Measurements from ENCODE around the gene OPCML. TPM values are rescaled to one million over a fixed set of nuclear protein-coding genes. Genes with fewer than 3 reads are reported as not detected.

OPCML gene
- total RNA-seq, 3 donors from 2014 or later (not counting 1 experiment from before 2014, with no cell fraction given), result not detected

DNA sequence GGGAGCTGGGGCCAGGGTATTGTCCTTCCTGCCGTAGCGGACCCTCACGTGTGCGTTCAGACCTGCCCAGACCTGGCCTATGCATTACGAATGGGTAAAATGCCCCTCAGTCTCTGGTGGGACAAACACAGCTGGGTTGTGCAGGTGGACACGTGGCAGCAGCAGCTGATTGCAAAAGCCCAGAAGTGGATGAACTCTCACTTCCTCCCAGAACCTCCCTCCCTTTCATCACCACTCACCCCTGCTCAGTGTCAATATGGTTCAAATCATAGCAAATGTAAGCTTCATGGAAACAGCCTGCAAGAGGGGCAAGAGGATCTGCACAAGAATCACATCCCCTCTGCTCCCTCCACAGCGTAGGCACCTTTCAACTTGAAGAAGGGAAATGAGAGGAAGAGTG is 352.1 kb downstream of the OPCML start:
- intact Hi-C loops (cut with micrococcal nuclease), result no loop called here
- Mint-ChIP-seq H3K4me1 (no peaks in the 10 kb centered on the region), H3K4me3 (no peak overlapping the region), H3K9me3 (peaks cover 0 to 3% of the 10 kb centered on the region in 2 donors), H3K27me3 (ENCODE audit: low read depth in 2 of 2) (peaks cover 0 to 6% of the 10 kb centered on the region in 2 donors), H3K27ac (no peak overlapping the region), H3K36me3 (no peaks in the 10 kb centered on the region)
- Histone ChIP-seq H3K4me1 (ENCODE audit: control insufficient read depth, insufficient read depth, low read length) (no peaks in the 10 kb centered on the region), H3K27ac (ENCODE audit: low read length) (no peak overlapping the region), H3K4me3 (ENCODE audit: low read length) (no peak overlapping the region), H3K36me3 (ENCODE audit: control insufficient read depth, insufficient read depth, low read length) (no peaks in the 10 kb centered on the region), H3K9me3 (ENCODE audit: control insufficient read depth, insufficient read depth, low read length) (no peaks in the 10 kb centered on the region), H3K27me3 (ENCODE audit: control insufficient read depth, insufficient read depth, low read length) (no peaks in the 10 kb centered on the region)
- TF ChIP-seq, protein P1, sequence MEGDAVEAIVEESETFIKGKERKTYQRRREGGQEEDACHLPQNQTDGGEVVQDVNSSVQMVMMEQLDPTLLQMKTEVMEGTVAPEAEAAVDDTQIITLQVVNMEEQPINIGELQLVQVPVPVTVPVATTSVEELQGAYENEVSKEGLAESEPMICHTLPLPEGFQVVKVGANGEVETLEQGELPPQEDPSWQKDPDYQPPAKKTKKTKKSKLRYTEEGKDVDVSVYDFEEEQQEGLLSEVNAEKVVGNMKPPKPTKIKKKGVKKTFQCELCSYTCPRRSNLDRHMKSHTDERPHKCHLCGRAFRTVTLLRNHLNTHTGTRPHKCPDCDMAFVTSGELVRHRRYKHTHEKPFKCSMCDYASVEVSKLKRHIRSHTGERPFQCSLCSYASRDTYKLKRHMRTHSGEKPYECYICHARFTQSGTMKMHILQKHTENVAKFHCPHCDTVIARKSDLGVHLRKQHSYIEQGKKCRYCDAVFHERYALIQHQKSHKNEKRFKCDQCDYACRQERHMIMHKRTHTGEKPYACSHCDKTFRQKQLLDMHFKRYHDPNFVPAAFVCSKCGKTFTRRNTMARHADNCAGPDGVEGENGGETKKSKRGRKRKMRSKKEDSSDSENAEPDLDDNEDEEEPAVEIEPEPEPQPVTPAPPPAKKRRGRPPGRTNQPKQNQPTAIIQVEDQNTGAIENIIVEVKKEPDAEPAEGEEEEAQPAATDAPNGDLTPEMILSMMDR (IDR thresholded peaks at IDR 0.05), result no peak
- WGBS (ENCODE audit: insufficient coverage), result 70% methylated on average over 7 of the region's 7 CpGs
- DNase-seq (no peak), ATAC-seq (no peak)

DNA sequence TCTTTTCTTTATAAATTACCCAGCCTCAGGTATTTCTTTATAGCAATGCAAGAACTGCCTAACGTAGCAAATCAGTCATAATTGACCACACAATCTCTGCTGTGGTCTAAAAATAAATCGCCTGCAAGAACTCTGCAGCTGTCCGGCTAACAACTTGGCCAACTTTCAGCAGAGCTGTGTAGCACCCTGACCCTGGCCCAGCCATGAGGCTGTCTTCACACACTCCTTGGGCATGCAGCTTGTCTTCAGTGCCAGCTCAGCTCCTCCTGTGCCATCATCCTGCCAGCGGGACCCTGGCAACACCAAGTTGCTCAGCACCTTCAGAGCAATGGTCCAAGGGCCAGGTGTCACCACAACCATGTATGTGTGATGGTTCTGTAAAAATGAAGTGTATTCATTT is 355.6 kb downstream of the OPCML start:
- H3K27me3 ChIP-seq (ENCODE audit: control insufficient read depth, insufficient read depth, low read length), result no peaks in the 10 kb centered on the region
- H3K4me1 ChIP-seq (ENCODE audit: control insufficient read depth, insufficient read depth, low read length), result no peaks in the 10 kb centered on the region
- intact Hi-C loops (cut with micrococcal nuclease), result no loop called here
- no peaks in the 10 kb centered on the region for H3K9me3 ChIP-seq (ENCODE audit: control insufficient read depth, insufficient read depth, low read length)
- ATAC-seq (no peak), DNase-seq (no peak)
- Mint-ChIP-seq H3K27me3 (ENCODE audit: low read depth in 2 of 2) (no peaks in the 10 kb centered on the region), H3K36me3 (no peaks in the 10 kb centered on the region), H3K4me3 (no peak overlapping the region), H3K4me1 (no peaks in the 10 kb centered on the region), H3K9me3 (peaks cover 0 to 3% of the 10 kb centered on the region in 2 donors), H3K27ac (no peak overlapping the region)
- TF ChIP-seq, protein P1 (IDR thresholded peaks at IDR 0.05), result no peak
- no peaks in the 10 kb centered on the region for H3K36me3 ChIP-seq (ENCODE audit: control insufficient read depth, insufficient read depth, low read length)
- H3K27ac ChIP-seq (ENCODE audit: low read length), result no peak overlapping the region
- WGBS (ENCODE audit: insufficient coverage), result 80% methylated on average over 4 of the region's 4 CpGs
- no peak overlapping the region for H3K4me3 ChIP-seq (ENCODE audit: low read length)

DNA sequence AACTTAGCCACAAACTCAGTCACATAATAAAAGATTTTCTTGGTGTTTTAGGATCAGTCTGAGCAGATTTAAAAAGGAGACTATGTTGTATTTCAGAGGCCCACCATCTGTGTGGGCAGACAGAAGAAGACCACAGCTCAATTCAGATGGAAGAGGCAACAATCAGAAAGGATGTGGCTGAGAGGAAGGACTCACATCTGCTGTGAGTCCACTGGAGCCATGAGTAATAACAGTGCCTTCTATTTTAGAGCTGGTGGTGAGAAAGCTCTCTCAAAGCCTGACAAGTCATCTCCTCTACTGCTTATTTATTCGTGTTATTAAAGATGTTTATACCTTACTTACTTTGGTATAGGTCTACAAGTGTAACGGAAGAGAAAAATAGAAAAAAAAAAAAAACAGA is 357.2 kb downstream of the OPCML start:
- Histone ChIP-seq H3K36me3 (ENCODE audit: control insufficient read depth, insufficient read depth, low read length) (no peaks in the 10 kb centered on the region), H3K9me3 (ENCODE audit: control insufficient read depth, insufficient read depth, low read length) (no peaks in the 10 kb centered on the region), H3K27me3 (ENCODE audit: control insufficient read depth, insufficient read depth, low read length) (no peaks in the 10 kb centered on the region), H3K4me3 (ENCODE audit: low read length) (no peak overlapping the region), H3K4me1 (ENCODE audit: control insufficient read depth, insufficient read depth, low read length) (no peaks in the 10 kb centered on the region), H3K27ac (ENCODE audit: low read length) (no peak overlapping the region)
- TF ChIP-seq, protein P1 (IDR thresholded peaks at IDR 0.05), result no peak
- H3K27me3 Mint-ChIP-seq (ENCODE audit: low read depth in 2 of 2), result no peaks in the 10 kb centered on the region
- no peak overlapping the region for H3K4me3 Mint-ChIP-seq
- intact Hi-C loops (cut with micrococcal nuclease), result no loop called here
- no CpG with 5 or more reads among the region's 2 CpGs for WGBS (ENCODE audit: insufficient coverage)
- DNase-seq, result no peak
- H3K4me1 Mint-ChIP-seq, result no peaks in the 10 kb centered on the region
- H3K27ac Mint-ChIP-seq, result no peak overlapping the region
- H3K36me3 Mint-ChIP-seq, result no peaks in the 10 kb centered on the region
- peaks cover 0 to 3% of the 10 kb centered on the region in 2 donors for H3K9me3 Mint-ChIP-seq
- no peak for ATAC-seq

DNA sequence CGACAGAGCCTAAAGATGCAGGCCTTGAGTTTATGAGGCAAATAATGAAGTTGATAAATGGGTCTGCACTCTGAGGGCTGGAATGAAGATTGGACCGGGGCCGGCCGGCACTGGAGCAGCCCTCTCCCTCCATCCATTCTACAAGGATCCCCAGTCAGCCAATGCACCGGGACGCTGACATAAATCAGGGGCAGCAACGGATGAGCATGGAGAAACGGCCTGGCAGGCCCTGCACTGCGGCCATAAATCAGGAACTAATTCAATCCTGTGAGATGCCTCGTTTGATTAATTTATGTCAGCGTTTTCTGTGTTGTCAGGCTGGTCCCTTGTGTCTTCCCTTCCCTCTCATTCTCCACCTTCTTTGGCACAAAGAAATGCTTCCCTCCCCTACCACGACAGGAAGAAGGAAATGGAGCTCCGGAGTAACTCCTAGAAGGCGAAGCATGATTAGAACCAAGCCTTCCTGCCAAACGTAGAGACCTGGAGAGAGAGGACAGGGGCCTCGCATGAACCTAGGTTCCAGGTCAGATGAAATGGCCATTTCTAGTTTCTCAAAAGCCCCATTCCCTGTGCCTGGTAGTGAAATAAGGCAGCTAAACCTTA is 358.4 kb downstream of the OPCML start:
- intact Hi-C loops (cut with micrococcal nuclease), result no loop called here
- H3K9me3 Mint-ChIP-seq, result no peaks in the 10 kb centered on the region
- TF ChIP-seq, protein P1 (IDR thresholded peaks at IDR 0.05), result no peak

More for the DNA sequence above, 358.4 kb downstream of the OPCML start:
- no peak for ATAC-seq
- Histone ChIP-seq H3K36me3 (ENCODE audit: control insufficient read depth, insufficient read depth, low read length) (no peaks in the 10 kb centered on the region), H3K4me3 (ENCODE audit: low read length) (no peak overlapping the region), H3K4me1 (ENCODE audit: control insufficient read depth, insufficient read depth, low read length) (no peaks in the 10 kb centered on the region), H3K27ac (ENCODE audit: low read length) (no peak overlapping the region), H3K27me3 (ENCODE audit: control insufficient read depth, insufficient read depth, low read length) (no peaks in the 10 kb centered on the region), H3K9me3 (ENCODE audit: control insufficient read depth, insufficient read depth, low read length) (no peaks in the 10 kb centered on the region)
- no peaks in the 10 kb centered on the region for H3K36me3 Mint-ChIP-seq
- no peak overlapping the region for H3K27ac Mint-ChIP-seq
- WGBS (ENCODE audit: insufficient coverage), result 48% methylated on average over 15 of the region's 16 CpGs
- H3K4me3 Mint-ChIP-seq, result no peak overlapping the region
- no peaks in the 10 kb centered on the region for H3K27me3 Mint-ChIP-seq (ENCODE audit: low read depth in 2 of 2)
- no peaks in the 10 kb centered on the region for H3K4me1 Mint-ChIP-seq
- no peak for DNase-seq

Data from natural killer cell (primary cell).